ENCODE results near the gene PIGS.
"Not testable (repeated sequence)": the region's sequence is repeated elsewhere in the genome, so short reads cannot be mapped to it uniquely, and the experiment has no call there.

Gene PIGS

GRCh38 chr17:28527181-28527681 is 44.1 kb downstream of the PIGS start:
- H3K4me1 ChIP-seq (ENCODE audit: insufficient read depth, low read length): peaks cover 15% of the 10 kb centered on the region
- no peaks in the 10 kb centered on the region for H3K36me3 ChIP-seq (ENCODE audit: insufficient read depth, low read length)
- no peaks in the 10 kb centered on the region for H3K9me3 ChIP-seq (ENCODE audit: low read length)
- no peaks in the 10 kb centered on the region for H3K27me3 ChIP-seq (ENCODE audit: insufficient read depth, low read length)
- H2AFZ ChIP-seq (ENCODE audit: low read depth, low read length): no peak overlapping the region
- H3K4me3 ChIP-seq (ENCODE audit: low read length): no peak overlapping the region

- H3K4me3 ChIP-seq (ENCODE audit: low read length): no peak overlapping the region
- peaks cover 6% of the 10 kb centered on the region for H3K27me3 ChIP-seq (ENCODE audit: insufficient read depth, low read length)
- H2AFZ ChIP-seq (ENCODE audit: low read depth, low read length): no peak overlapping the region
- H3K36me3 ChIP-seq (ENCODE audit: insufficient read depth, low read length): no peaks in the 10 kb centered on the region
- no peaks in the 10 kb centered on the region for H3K9me3 ChIP-seq (ENCODE audit: low read length)
- peaks cover 15% of the 10 kb centered on the region for H3K4me1 ChIP-seq (ENCODE audit: insufficient read depth, low read length)
Measured at GRCh38 chr17:28526381-28526780, 44.9 kb downstream of the PIGS start.

GRCh38 chr17:28524476-28525424 is 46.6 kb downstream of the PIGS start:
- Histone ChIP-seq H3K27me3 (ENCODE audit: insufficient read depth, low read length) (peaks cover 15% of the 10 kb centered on the region), H3K4me3 (ENCODE audit: low read length) (no peak overlapping the region), H3K4me1 (ENCODE audit: insufficient read depth, low read length) (peaks cover 15% of the 10 kb centered on the region), H2AFZ (ENCODE audit: low read depth, low read length) (no peak overlapping the region), H3K36me3 (ENCODE audit: insufficient read depth, low read length) (no peaks in the 10 kb centered on the region), H3K9me3 (ENCODE audit: low read length) (no peaks in the 10 kb centered on the region)

GRCh38 chr17:28523876-28524275 is 47.4 kb downstream of the PIGS start:
- no peak overlapping the region for H2AFZ ChIP-seq (ENCODE audit: low read depth, low read length)
- no peaks in the 10 kb centered on the region for H3K36me3 ChIP-seq (ENCODE audit: insufficient read depth, low read length)
- H3K4me3 ChIP-seq (ENCODE audit: low read length): no peak overlapping the region
- peaks cover 15% of the 10 kb centered on the region for H3K27me3 ChIP-seq (ENCODE audit: insufficient read depth, low read length)
- peaks cover 13% of the 10 kb centered on the region for H3K4me1 ChIP-seq (ENCODE audit: insufficient read depth, low read length)
- H3K9me3 ChIP-seq (ENCODE audit: low read length): no peaks in the 10 kb centered on the region

GRCh38 chr17:28523186-28523585 is 48.1 kb downstream of the PIGS start:
- Histone ChIP-seq H3K4me3 (ENCODE audit: low read length) (no peak overlapping the region), H3K9me3 (ENCODE audit: low read length) (no peaks in the 10 kb centered on the region), H2AFZ (ENCODE audit: low read depth, low read length) (no peak overlapping the region), H3K27me3 (ENCODE audit: insufficient read depth, low read length) (peaks cover 15% of the 10 kb centered on the region), H3K4me1 (ENCODE audit: insufficient read depth, low read length) (peaks cover 6% of the 10 kb centered on the region), H3K36me3 (ENCODE audit: insufficient read depth, low read length) (no peaks in the 10 kb centered on the region)

GRCh38 chr17:28522281-28522680 is 49.0 kb downstream of the PIGS start:
- H3K4me3 ChIP-seq (ENCODE audit: low read length); H3K4me1 ChIP-seq (ENCODE audit: insufficient read depth, low read length); H2AFZ ChIP-seq (ENCODE audit: low read depth, low read length); H3K36me3 ChIP-seq (ENCODE audit: insufficient read depth, low read length); H3K9me3 ChIP-seq (ENCODE audit: low read length): not testable (repeated sequence)
- peaks cover 15% of the 10 kb centered on the region for H3K27me3 ChIP-seq (ENCODE audit: insufficient read depth, low read length)

- H3K4me1 ChIP-seq (ENCODE audit: insufficient read depth, low read length): peaks cover 5% of the 10 kb centered on the region
- H3K36me3 ChIP-seq (ENCODE audit: insufficient read depth, low read length): no peaks in the 10 kb centered on the region
- peaks cover 15% of the 10 kb centered on the region for H3K27me3 ChIP-seq (ENCODE audit: insufficient read depth, low read length)
- H3K4me3 ChIP-seq (ENCODE audit: low read length): no peak overlapping the region
- H2AFZ ChIP-seq (ENCODE audit: low read depth, low read length): no peak overlapping the region
- no peaks in the 10 kb centered on the region for H3K9me3 ChIP-seq (ENCODE audit: low read length)
Measured at GRCh38 chr17:28521311-28522085, 49.8 kb downstream of the PIGS start.

GRCh38 chr17:28520687-28521086 is 50.6 kb downstream of the PIGS start:
- H3K4me1 ChIP-seq (ENCODE audit: insufficient read depth, low read length): peaks cover 5% of the 10 kb centered on the region
- H3K9me3 ChIP-seq (ENCODE audit: low read length): no peaks in the 10 kb centered on the region
- H2AFZ ChIP-seq (ENCODE audit: low read depth, low read length): no peak overlapping the region
- H3K4me3 ChIP-seq (ENCODE audit: low read length): no peak overlapping the region
- H3K36me3 ChIP-seq (ENCODE audit: insufficient read depth, low read length): no peaks in the 10 kb centered on the region
- peaks cover 15% of the 10 kb centered on the region for H3K27me3 ChIP-seq (ENCODE audit: insufficient read depth, low read length)

- Histone ChIP-seq H3K27me3 (ENCODE audit: insufficient read depth, low read length) (peaks cover 15% of the 10 kb centered on the region), H3K36me3 (ENCODE audit: insufficient read depth, low read length) (no peaks in the 10 kb centered on the region), H2AFZ (ENCODE audit: low read depth, low read length) (no peak overlapping the region), H3K9me3 (ENCODE audit: low read length) (no peaks in the 10 kb centered on the region), H3K4me3 (ENCODE audit: low read length) (no peak overlapping the region), H3K4me1 (ENCODE audit: insufficient read depth, low read length) (no peaks in the 10 kb centered on the region)
Measured at GRCh38 chr17:28519236-28519635, 52.1 kb downstream of the PIGS start.

GRCh38 chr17:28518578-28518977 is 52.7 kb downstream of the PIGS start:
- no peaks in the 10 kb centered on the region for H3K4me1 ChIP-seq (ENCODE audit: insufficient read depth, low read length)
- H3K4me3 ChIP-seq (ENCODE audit: low read length): no peak overlapping the region
- no peaks in the 10 kb centered on the region for H3K9me3 ChIP-seq (ENCODE audit: low read length)
- H3K36me3 ChIP-seq (ENCODE audit: insufficient read depth, low read length): no peaks in the 10 kb centered on the region
- H2AFZ ChIP-seq (ENCODE audit: low read depth, low read length): no peak overlapping the region
- H3K27me3 ChIP-seq (ENCODE audit: insufficient read depth, low read length): peaks cover 15% of the 10 kb centered on the region

GRCh38 chr17:28518132-28518531 is 53.2 kb downstream of the PIGS start:
- Histone ChIP-seq H3K4me3 (ENCODE audit: low read length) (no peak overlapping the region), H3K36me3 (ENCODE audit: insufficient read depth, low read length) (no peaks in the 10 kb centered on the region), H3K4me1 (ENCODE audit: insufficient read depth, low read length) (no peaks in the 10 kb centered on the region), H3K27me3 (ENCODE audit: insufficient read depth, low read length) (peaks cover 15% of the 10 kb centered on the region), H3K9me3 (ENCODE audit: low read length) (no peaks in the 10 kb centered on the region), H2AFZ (ENCODE audit: low read depth, low read length) (no peak overlapping the region)

- Histone ChIP-seq H3K27me3 (ENCODE audit: insufficient read depth, low read length) (peaks cover 21% of the 10 kb centered on the region), H3K36me3 (ENCODE audit: insufficient read depth, low read length) (no peaks in the 10 kb centered on the region), H3K9me3 (ENCODE audit: low read length) (no peaks in the 10 kb centered on the region), H3K4me3 (ENCODE audit: low read length) (no peak overlapping the region), H2AFZ (ENCODE audit: low read depth, low read length) (no peak overlapping the region), H3K4me1 (ENCODE audit: insufficient read depth, low read length) (no peaks in the 10 kb centered on the region)
Measured at GRCh38 chr17:28515518-28515917, 55.8 kb downstream of the PIGS start.

GRCh38 chr17:28514561-28515002 is 56.7 kb downstream of the PIGS start:
- Histone ChIP-seq H3K36me3 (ENCODE audit: insufficient read depth, low read length) (no peaks in the 10 kb centered on the region), H3K4me1 (ENCODE audit: insufficient read depth, low read length) (no peaks in the 10 kb centered on the region), H3K9me3 (ENCODE audit: low read length) (no peaks in the 10 kb centered on the region), H2AFZ (ENCODE audit: low read depth, low read length) (no peak overlapping the region), H3K4me3 (ENCODE audit: low read length) (no peak overlapping the region), H3K27me3 (ENCODE audit: insufficient read depth, low read length) (peaks cover 21% of the 10 kb centered on the region)

Measured in neuron (in vitro differentiated cells).